ENCODE results near the gene MACROD2.

Gene MACROD2

DNA sequence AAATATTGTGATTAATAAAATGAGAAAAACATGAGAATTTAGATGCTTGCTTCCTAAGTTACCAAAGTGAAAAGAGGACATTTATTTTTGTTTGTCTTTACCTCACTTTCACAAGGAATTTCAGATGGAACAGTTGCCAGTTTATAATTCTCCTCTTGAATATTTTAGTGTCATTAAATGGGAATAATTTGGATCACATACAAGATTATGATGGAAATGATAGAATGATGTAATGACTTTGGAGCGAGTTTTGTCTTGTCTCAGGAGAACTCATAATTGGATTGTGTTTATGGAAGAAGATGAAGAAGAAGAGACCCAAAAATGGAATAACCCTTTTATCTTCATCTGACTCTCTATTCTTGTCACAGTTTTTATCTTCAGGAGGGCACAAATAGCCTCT, 515.0 kb downstream of the MACROD2 start:
- no peaks in the 10 kb centered on the region for H3K9me3 ChIP-seq (ENCODE audit: control insufficient read depth in 1 of 2, low read length in 2 of 2)

DNA sequence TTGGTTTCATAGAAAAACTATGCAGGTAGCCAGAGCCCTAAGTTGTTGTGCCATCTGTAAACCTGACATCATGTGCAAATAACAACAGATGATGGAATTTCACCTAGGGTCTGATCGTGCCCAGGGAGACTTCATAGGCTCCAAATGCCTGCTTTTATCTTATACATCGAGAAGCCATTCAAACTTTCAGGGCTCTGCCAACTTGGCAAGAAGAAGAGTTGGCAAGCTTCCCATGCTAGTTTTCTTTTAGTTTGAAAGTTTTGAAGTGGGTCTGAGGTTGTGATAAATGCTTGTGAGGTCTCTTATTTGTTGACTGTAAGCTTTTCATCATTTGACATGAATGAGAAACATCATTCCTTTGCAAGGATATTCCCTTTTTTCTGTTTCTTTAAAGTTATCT, 517.5 kb downstream of the MACROD2 start:
- Histone ChIP-seq H3K9me3 (ENCODE audit: control insufficient read depth in 1 of 2, low read length in 2 of 2) (no peaks in the 10 kb centered on the region), H3K27ac (ENCODE audit: low read length) (no peak overlapping the region), H3K4me1 (ENCODE audit: control insufficient read depth in 1 of 2, insufficient read depth in 2 of 2, low read length in 2 of 2) (no peaks in the 10 kb centered on the region), H3K36me3 (ENCODE audit: control insufficient read depth in 1 of 2, insufficient read depth in 2 of 2, low read length in 2 of 2) (no peaks in the 10 kb centered on the region), H3K27me3 (ENCODE audit: low read depth, low read length) (no peaks in the 10 kb centered on the region), H3K4me3 (ENCODE audit: low read depth in 1 of 2, low read length in 2 of 2) (no peak overlapping the region)

More for the DNA sequence above, 515.0 kb downstream of the MACROD2 start:
- Histone ChIP-seq H3K27me3 (ENCODE audit: low read depth, low read length) (no peaks in the 10 kb centered on the region), H3K36me3 (ENCODE audit: control insufficient read depth in 1 of 2, insufficient read depth in 2 of 2, low read length in 2 of 2) (no peaks in the 10 kb centered on the region), H3K4me3 (ENCODE audit: low read depth in 1 of 2, low read length in 2 of 2) (no peak overlapping the region), H3K4me1 (ENCODE audit: control insufficient read depth in 1 of 2, insufficient read depth in 2 of 2, low read length in 2 of 2) (no peaks in the 10 kb centered on the region), H3K27ac (ENCODE audit: low read length) (no peak overlapping the region)

- Histone ChIP-seq H3K4me3 (ENCODE audit: low read depth in 1 of 2, low read length in 2 of 2) (no peak overlapping the region), H3K9me3 (ENCODE audit: control insufficient read depth in 1 of 2, low read length in 2 of 2) (no peaks in the 10 kb centered on the region), H3K27ac (ENCODE audit: low read length) (no peak overlapping the region), H3K27me3 (ENCODE audit: low read depth, low read length) (no peaks in the 10 kb centered on the region), H3K36me3 (ENCODE audit: control insufficient read depth in 1 of 2, insufficient read depth in 2 of 2, low read length in 2 of 2) (no peaks in the 10 kb centered on the region), H3K4me1 (ENCODE audit: control insufficient read depth in 1 of 2, insufficient read depth in 2 of 2, low read length in 2 of 2) (no peaks in the 10 kb centered on the region)
These were observed 523.3 kb downstream of the MACROD2 start for GRCh38 chr20:14518648-14519047.

DNA sequence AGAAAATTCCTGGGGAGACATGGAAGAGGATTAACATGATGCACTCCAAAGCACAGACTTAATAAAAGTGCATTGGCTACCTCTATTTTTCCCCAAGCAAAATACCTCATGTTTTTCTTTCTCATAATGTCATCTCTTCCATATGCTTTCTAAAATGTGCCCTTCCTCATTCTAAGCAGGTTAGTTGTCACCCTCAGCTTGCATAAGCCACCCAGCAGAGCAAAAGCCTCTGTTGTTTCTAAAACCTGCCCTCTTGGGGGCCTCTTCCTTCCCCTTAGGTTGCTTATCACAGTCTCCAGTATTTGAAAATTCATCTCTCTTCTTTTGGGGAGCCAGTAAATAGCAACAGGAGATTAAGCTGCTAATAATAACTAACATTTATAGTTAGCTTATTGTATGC, 525.7 kb downstream of the MACROD2 start:
- Histone ChIP-seq H3K27me3 (ENCODE audit: low read depth, low read length) (no peaks in the 10 kb centered on the region), H3K27ac (ENCODE audit: low read length) (no peak overlapping the region), H3K36me3 (ENCODE audit: control insufficient read depth in 1 of 2, insufficient read depth in 2 of 2, low read length in 2 of 2) (no peaks in the 10 kb centered on the region), H3K4me3 (ENCODE audit: low read depth in 1 of 2, low read length in 2 of 2) (no peak overlapping the region), H3K4me1 (ENCODE audit: control insufficient read depth in 1 of 2, insufficient read depth in 2 of 2, low read length in 2 of 2) (no peaks in the 10 kb centered on the region), H3K9me3 (ENCODE audit: control insufficient read depth in 1 of 2, low read length in 2 of 2) (no peaks in the 10 kb centered on the region)

- H3K9me3 ChIP-seq (ENCODE audit: control insufficient read depth in 1 of 2, low read length in 2 of 2): no peaks in the 10 kb centered on the region
- no peak overlapping the region for H3K27ac ChIP-seq (ENCODE audit: low read length)
- H3K27me3 ChIP-seq (ENCODE audit: low read depth, low read length): no peaks in the 10 kb centered on the region
- no peaks in the 10 kb centered on the region for H3K36me3 ChIP-seq (ENCODE audit: control insufficient read depth in 1 of 2, insufficient read depth in 2 of 2, low read length in 2 of 2)
- H3K4me1 ChIP-seq (ENCODE audit: control insufficient read depth in 1 of 2, insufficient read depth in 2 of 2, low read length in 2 of 2): no peaks in the 10 kb centered on the region
- H3K4me3 ChIP-seq (ENCODE audit: low read depth in 1 of 2, low read length in 2 of 2): no peak overlapping the region
These were observed 526.1 kb downstream of the MACROD2 start for GRCh38 chr20:14521436-14521835.

DNA sequence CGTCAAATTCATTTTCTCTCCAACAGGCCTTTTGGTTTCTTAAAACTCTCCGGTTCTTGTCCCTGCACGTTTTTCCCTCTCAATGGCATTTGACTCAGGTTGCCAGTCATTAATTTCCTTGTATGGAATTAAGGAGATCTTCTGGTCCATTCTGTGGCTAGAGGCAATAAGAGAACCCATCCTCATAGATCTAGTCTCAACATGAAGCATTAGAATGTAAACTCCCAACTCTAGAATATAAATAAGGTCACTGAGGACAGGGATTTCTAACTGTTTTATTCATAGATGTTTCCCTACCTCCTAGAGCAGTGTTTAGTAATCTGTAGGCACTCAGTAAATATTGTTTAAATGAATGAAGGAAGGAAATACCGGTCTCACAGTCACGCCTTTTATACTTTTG, 527.3 kb downstream of the MACROD2 start:
- Histone ChIP-seq H3K36me3 (ENCODE audit: control insufficient read depth in 1 of 2, insufficient read depth in 2 of 2, low read length in 2 of 2) (no peaks in the 10 kb centered on the region), H3K4me3 (ENCODE audit: low read depth in 1 of 2, low read length in 2 of 2) (no peak overlapping the region), H3K4me1 (ENCODE audit: control insufficient read depth in 1 of 2, insufficient read depth in 2 of 2, low read length in 2 of 2) (no peaks in the 10 kb centered on the region), H3K9me3 (ENCODE audit: control insufficient read depth in 1 of 2, low read length in 2 of 2) (no peaks in the 10 kb centered on the region), H3K27me3 (ENCODE audit: low read depth, low read length) (no peaks in the 10 kb centered on the region), H3K27ac (ENCODE audit: low read length) (no peak overlapping the region)

GRCh38 chr20:14523090-14523489, 527.8 kb downstream of the MACROD2 start:
- H3K4me3 ChIP-seq (ENCODE audit: low read depth in 1 of 2, low read length in 2 of 2): no peak overlapping the region
- H3K27ac ChIP-seq (ENCODE audit: low read length): no peak overlapping the region
- no peaks in the 10 kb centered on the region for H3K36me3 ChIP-seq (ENCODE audit: control insufficient read depth in 1 of 2, insufficient read depth in 2 of 2, low read length in 2 of 2)
- H3K27me3 ChIP-seq (ENCODE audit: low read depth, low read length): no peaks in the 10 kb centered on the region
- H3K4me1 ChIP-seq (ENCODE audit: control insufficient read depth in 1 of 2, insufficient read depth in 2 of 2, low read length in 2 of 2): no peaks in the 10 kb centered on the region
- H3K9me3 ChIP-seq (ENCODE audit: control insufficient read depth in 1 of 2, low read length in 2 of 2): no peaks in the 10 kb centered on the region

DNA sequence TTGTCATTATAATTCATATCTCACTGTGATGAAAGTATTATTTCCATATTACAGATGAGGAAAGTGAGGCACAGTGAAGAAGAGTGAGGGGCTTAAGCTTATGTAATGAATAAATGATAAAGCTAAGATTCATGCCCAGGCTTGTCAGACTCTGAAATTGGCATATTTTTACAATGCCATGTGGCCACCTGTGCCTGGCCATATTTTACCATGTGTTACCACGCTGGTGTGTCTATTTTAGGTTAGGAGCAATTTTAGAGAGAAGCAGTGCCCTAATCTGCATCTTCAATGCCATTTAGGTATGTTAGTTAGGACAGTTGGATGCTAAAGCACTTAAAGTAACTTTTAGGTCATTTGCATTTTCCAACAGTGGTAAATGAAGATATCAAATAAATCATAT, 530.1 kb downstream of the MACROD2 start:
- H3K4me3 ChIP-seq (ENCODE audit: low read depth in 1 of 2, low read length in 2 of 2): no peak overlapping the region
- no peaks in the 10 kb centered on the region for H3K9me3 ChIP-seq (ENCODE audit: control insufficient read depth in 1 of 2, low read length in 2 of 2)
- H3K36me3 ChIP-seq (ENCODE audit: control insufficient read depth in 1 of 2, insufficient read depth in 2 of 2, low read length in 2 of 2): no peaks in the 10 kb centered on the region
- H3K27ac ChIP-seq (ENCODE audit: low read length): no peak overlapping the region
- no peaks in the 10 kb centered on the region for H3K27me3 ChIP-seq (ENCODE audit: low read depth, low read length)
- no peaks in the 10 kb centered on the region for H3K4me1 ChIP-seq (ENCODE audit: control insufficient read depth in 1 of 2, insufficient read depth in 2 of 2, low read length in 2 of 2)

DNA sequence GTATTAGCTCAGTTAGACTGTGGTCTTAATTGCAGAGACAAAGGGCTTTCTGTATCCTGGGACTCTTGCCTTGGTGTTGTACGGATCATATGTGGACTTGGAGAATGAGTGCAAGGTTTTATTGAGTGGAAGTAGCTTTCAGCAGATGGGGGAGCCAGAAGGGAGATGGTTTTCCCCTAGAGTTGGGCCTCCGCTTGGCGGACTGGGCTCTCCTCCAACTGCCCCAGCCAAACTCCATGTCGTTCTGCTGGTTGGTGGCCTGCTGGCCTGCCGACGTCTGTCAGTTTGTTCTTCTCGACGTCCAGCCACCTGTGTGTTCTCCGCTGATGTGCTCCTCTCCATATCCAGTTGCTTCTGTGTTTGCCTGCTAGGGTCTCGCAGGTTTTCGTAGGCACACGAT, 531.6 kb downstream of the MACROD2 start:
- H3K4me1 ChIP-seq (ENCODE audit: control insufficient read depth in 1 of 2, insufficient read depth in 2 of 2, low read length in 2 of 2): no peaks in the 10 kb centered on the region
- no peaks in the 10 kb centered on the region for H3K27me3 ChIP-seq (ENCODE audit: low read depth, low read length)
- no peaks in the 10 kb centered on the region for H3K9me3 ChIP-seq (ENCODE audit: control insufficient read depth in 1 of 2, low read length in 2 of 2)
- H3K36me3 ChIP-seq (ENCODE audit: control insufficient read depth in 1 of 2, insufficient read depth in 2 of 2, low read length in 2 of 2): no peaks in the 10 kb centered on the region
- H3K4me3 ChIP-seq (ENCODE audit: low read depth in 1 of 2, low read length in 2 of 2): no peak overlapping the region
- H3K27ac ChIP-seq (ENCODE audit: low read length): no peak overlapping the region

- H3K27ac ChIP-seq (ENCODE audit: low read length): no peak overlapping the region
These were observed 536.5 kb downstream of the MACROD2 start for GRCh38 chr20:14531786-14532185.

GRCh38 chr20:14536738-14537137, 541.4 kb downstream of the MACROD2 start:
- H3K4me3 ChIP-seq (ENCODE audit: low read depth in 1 of 2, low read length in 2 of 2): no peak overlapping the region

More at GRCh38 chr20:14531786-14532185, 536.5 kb downstream of the MACROD2 start:
- Histone ChIP-seq H3K9me3 (ENCODE audit: control insufficient read depth in 1 of 2, low read length in 2 of 2) (no peaks in the 10 kb centered on the region), H3K4me1 (ENCODE audit: control insufficient read depth in 1 of 2, insufficient read depth in 2 of 2, low read length in 2 of 2) (no peaks in the 10 kb centered on the region), H3K27me3 (ENCODE audit: low read depth, low read length) (no peaks in the 10 kb centered on the region), H3K36me3 (ENCODE audit: control insufficient read depth in 1 of 2, insufficient read depth in 2 of 2, low read length in 2 of 2) (no peaks in the 10 kb centered on the region), H3K4me3 (ENCODE audit: low read depth in 1 of 2, low read length in 2 of 2) (no peak overlapping the region)

DNA sequence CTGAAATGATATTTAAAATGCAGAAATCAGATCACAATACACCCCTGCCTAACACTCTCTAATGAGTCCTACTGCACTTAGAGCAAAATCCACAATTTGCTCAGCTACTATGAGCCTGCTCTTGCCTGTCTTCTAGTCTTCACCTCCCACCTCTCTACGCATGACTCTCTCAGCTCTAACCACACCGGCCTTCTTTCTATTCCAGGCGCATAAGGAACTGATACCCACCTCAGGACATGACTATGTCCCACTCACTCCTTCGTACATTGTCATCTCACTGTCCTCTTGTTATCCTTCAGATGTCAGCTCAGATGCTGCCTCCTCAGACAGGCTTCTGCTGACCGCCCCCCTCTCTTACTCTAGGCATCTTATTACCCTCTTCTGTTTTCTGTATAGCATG, 543.1 kb downstream of the MACROD2 start:
- H3K4me1 ChIP-seq (ENCODE audit: control insufficient read depth in 1 of 2, insufficient read depth in 2 of 2, low read length in 2 of 2): no peaks in the 10 kb centered on the region
- H3K9me3 ChIP-seq (ENCODE audit: control insufficient read depth in 1 of 2, low read length in 2 of 2): no peaks in the 10 kb centered on the region

More at GRCh38 chr20:14536738-14537137, 541.4 kb downstream of the MACROD2 start:
- Histone ChIP-seq H3K9me3 (ENCODE audit: control insufficient read depth in 1 of 2, low read length in 2 of 2) (no peaks in the 10 kb centered on the region), H3K36me3 (ENCODE audit: control insufficient read depth in 1 of 2, insufficient read depth in 2 of 2, low read length in 2 of 2) (no peaks in the 10 kb centered on the region), H3K27me3 (ENCODE audit: low read depth, low read length) (no peaks in the 10 kb centered on the region), H3K4me1 (ENCODE audit: control insufficient read depth in 1 of 2, insufficient read depth in 2 of 2, low read length in 2 of 2) (no peaks in the 10 kb centered on the region), H3K27ac (ENCODE audit: low read length) (no peak overlapping the region)

More for the DNA sequence above, 543.1 kb downstream of the MACROD2 start:
- Histone ChIP-seq H3K36me3 (ENCODE audit: control insufficient read depth in 1 of 2, insufficient read depth in 2 of 2, low read length in 2 of 2) (no peaks in the 10 kb centered on the region), H3K4me3 (ENCODE audit: low read depth in 1 of 2, low read length in 2 of 2) (no peak overlapping the region), H3K27ac (ENCODE audit: low read length) (no peak overlapping the region), H3K27me3 (ENCODE audit: low read depth, low read length) (no peaks in the 10 kb centered on the region)

Data from muscle layer of duodenum (tissue), 2 donors.